GM21381 (cell line): ENCODE results near the gene RMDN3.
A peak's percentile ranks its signal among the peaks of the same experiment; 100 is the strongest.

Experiments
- ATAC-seq: cut with Tn5 transposase; IDR thresholded peaks from one replicate; pipeline ENCODE4 v1.9.1; 2021; ENCODE audit warnings: mild to moderate bottlenecking, moderate library complexity; ENCODE audit not compliant: unreplicated experiment

Gene RMDN3

GRCh38 chr15:40695469-40695890 lies 59.6 kb downstream of the RMDN3 start:
- ATAC-seq = peak; percentile 31

DNA sequence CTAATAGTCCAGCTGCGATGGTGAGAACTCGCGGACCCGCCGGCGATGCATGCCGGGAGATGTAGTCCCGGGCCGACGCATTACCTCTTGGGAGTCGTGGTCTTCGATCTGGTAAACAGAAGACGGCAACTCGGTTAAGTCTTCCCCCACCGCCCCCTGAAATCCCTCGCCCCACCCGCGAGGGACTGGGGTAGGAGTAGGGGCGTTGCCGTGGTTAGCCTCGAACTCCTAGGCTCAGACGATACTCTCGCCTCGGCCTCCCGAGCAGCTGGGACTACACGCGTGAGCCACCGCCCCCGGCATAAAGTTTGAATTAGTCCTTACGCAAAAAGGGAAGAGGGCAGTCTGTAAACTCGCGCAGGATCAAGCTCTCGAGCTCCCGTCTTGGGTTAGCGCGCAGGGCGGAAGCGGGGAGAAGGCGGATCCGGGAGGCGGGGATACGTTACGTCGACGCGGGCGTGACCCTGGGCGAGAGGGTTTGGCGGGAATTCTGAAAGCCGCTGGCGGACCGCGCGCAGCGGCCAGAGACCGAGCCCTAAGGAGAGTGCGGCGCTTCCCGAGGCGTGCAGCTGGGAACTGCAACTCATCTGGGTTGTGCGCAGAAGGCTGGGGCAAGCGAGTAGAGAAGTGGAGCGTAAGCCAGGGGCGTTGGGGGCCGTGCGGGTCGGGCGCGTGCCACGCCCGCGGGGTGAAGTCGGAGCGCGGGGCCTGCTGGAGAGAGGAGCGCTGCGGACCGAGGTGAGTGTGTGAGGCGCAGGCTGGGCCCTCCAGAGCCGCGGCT lies 60.2 kb downstream of the RMDN3 start, which contains the start of gene RAD51:
Gene RAD51, plus strand, starts transcription at position 487 of the 781 bp plus-strand sequence. CDS start 3,585 bp downstream, outside the sequence.
- ATAC-seq = peak; percentile 80

DNA sequence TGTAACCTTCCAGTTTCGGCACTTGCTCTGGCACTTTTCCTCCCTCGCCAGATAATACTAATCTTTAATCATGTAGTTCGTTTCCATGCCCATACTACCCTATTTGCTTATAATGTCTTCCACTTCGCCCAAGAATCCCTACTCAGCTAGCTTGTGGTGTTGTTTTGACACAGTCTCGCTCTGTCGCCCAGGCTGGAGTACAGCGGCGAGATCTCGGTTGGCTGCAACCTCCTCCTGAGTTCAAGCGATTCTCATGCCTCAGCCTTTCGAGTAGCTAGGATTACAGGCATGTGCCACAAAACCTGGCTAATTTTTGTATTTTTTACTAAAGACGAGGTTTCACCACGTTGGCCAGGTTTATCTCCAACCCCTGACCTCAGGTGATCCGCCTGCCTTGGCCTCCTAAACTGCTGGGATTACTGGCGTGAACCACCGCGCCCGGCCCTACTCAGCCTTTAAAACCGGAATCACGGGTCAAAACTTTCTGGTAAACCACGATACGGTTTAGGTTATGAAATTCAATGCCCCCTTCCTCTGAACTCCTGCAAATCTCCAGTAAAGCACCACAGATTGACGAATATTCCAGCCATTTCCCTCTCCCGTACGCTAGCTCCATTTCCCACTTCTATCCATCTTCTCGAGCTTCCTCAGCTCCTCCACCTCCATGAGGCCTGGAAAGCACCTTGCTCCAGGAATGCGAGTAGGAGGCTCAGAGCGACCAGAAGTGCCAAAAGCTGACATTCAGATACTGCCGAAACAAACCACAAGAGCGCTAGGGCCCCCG lies 61.0 kb downstream of the RMDN3 start:
- ATAC-seq = peak; percentile 13

- no peak for ATAC-seq
Observed at GRCh38 chr15:40691737-40692136, 63.3 kb downstream of the RMDN3 start.

DNA sequence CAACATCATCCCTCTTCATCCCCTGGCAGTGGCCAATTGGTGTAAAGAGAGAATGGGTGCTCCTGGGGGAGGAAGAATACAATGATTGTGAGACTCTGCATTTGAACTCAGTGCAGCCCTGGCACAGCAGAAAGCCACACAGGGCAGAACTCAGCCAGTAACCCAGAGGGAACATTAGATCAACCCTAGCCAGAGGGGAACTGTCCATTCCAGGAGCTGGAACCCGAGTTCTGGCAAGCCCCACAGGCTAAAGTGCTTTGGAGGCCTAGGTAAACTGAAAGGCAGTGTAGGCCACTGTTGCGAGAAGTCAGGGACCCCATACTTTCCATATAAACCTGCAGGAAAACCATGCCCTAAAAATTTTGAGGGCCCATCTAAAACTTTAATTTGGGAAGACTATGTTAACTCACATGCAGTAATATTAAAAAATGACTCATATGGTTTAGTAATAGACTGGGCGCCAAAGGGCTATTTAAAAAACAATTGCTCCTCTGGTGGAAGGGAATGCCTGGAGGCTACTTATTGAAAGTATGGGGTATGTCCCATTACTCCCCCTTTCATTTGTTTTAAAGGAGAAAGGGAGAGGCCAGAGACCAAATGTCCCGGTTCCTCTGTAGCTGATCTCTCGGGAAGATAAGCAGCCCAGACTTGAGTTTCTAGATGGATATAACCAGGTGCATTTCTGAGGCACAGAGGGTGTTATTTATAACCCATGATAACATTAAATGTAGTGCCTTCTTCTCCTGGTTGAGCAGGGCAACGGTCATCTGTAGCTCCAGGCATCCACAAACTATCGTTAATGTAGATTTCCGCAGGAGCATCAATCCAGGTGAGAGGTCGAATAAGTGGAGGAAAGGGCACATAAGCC lies 65.9 kb downstream of the RMDN3 start:
- no peak for ATAC-seq
